Parathyroid adenoma (tissue), 2 donors: ENCODE data around the gene EOMES.

Experiments used
- H2AFZ ChIP-seq: fragments of 300-600 bp; sonication (generic); one replicate; pipeline ENCODE4 v1.7.0; 2017; ENCODE audit warnings: antibody characterized with exemption, mild to moderate bottlenecking
- H3K27ac ChIP-seq: fragments of 300-600 bp; sonication (generic); one replicate; pipeline ENCODE4 v1.7.0; 2017
- H3K27me3 ChIP-seq: fragments of 300-600 bp; sonication (generic); one replicate; pipeline ENCODE4 v1.7.0; 2017; ENCODE audit warnings: low read length; ENCODE audit not compliant: control insufficient read depth, insufficient read depth
- H3K36me3 ChIP-seq: fragments of 300-600 bp; sonication (generic); one replicate; pipeline ENCODE4 v1.7.0; 2017; ENCODE audit warnings: low read length; ENCODE audit not compliant: control insufficient read depth, insufficient read depth
- H3K4me1 ChIP-seq: fragments of 300-600 bp; sonication (generic); one replicate; pipeline ENCODE4 v1.7.0; 2017; ENCODE audit warnings: control low read depth
- H3K4me2 ChIP-seq: fragments of 300-600 bp; sonication (generic); one replicate; pipeline ENCODE4 v1.7.0; 2017; ENCODE audit warnings: low read length
- H3K4me3 ChIP-seq: fragments of 300-600 bp; sonication (generic); one replicate; pipeline ENCODE4 v1.7.0; 2017; ENCODE audit warnings: low read depth, low read length
- H3K79me2 ChIP-seq: fragments of 300-600 bp; sonication (generic); one replicate; pipeline ENCODE4 v1.7.0; 2017; ENCODE audit warnings: control low read depth
- H3K9ac ChIP-seq: fragments of 300-600 bp; sonication (generic); one replicate; pipeline ENCODE4 v1.7.0; 2017; ENCODE audit warnings: mild to moderate bottlenecking
- H3K9me3 ChIP-seq: fragments of 300-600 bp; sonication (generic); one replicate; pipeline ENCODE4 v1.7.0; 2017; ENCODE audit warnings: low read length; ENCODE audit not compliant: control insufficient read depth
- CTCF ChIP-seq: fragments of 300-600 bp; sonication (generic); IDR thresholded peaks from one replicate; pipeline ENCODE4 v1.7.0; 2017; ENCODE audit warnings: antibody characterized with exemption, mild to moderate bottlenecking
- donor health status: primary hyperparathyroidism.

The EOMES gene

GRCh38 chr3:27699067-27699466, 23.1 kb downstream of the EOMES start:
- H3K27ac ChIP-seq = no peak overlapping the region
- H3K36me3 ChIP-seq = no peaks in the 10 kb centered on the region
- H3K4me3 ChIP-seq = no peak overlapping the region
- no peak overlapping the region for H3K4me2 ChIP-seq
- H3K4me1 ChIP-seq = no peaks in the 10 kb centered on the region
- no peaks in the 10 kb centered on the region for H3K79me2 ChIP-seq
- no peak for TF ChIP-seq CTCF
- H3K9me3 ChIP-seq = no peaks in the 10 kb centered on the region
- H3K9ac ChIP-seq = no peak overlapping the region
- no peak overlapping the region for H2AFZ ChIP-seq
- H3K27me3 ChIP-seq = no peaks in the 10 kb centered on the region

- Histone ChIP-seq H2AFZ (no peak overlapping the region), H3K27ac (no peak overlapping the region), H3K9me3 (no peaks in the 10 kb centered on the region), H3K79me2 (no peaks in the 10 kb centered on the region), H3K4me1 (no peaks in the 10 kb centered on the region), H3K27me3 (no peaks in the 10 kb centered on the region), H3K4me3 (no peak overlapping the region), H3K36me3 (no peaks in the 10 kb centered on the region), H3K9ac (no peak overlapping the region), H3K4me2 (no peak overlapping the region)
- no peak for TF ChIP-seq CTCF
Observed at GRCh38 chr3:27696906-27697305, 25.2 kb downstream of the EOMES start.

GRCh38 chr3:27695636-27696035, 26.5 kb downstream of the EOMES start:
- no peak for TF ChIP-seq CTCF
- Histone ChIP-seq H3K36me3 (no peaks in the 10 kb centered on the region), H3K79me2 (no peaks in the 10 kb centered on the region), H3K27me3 (no peaks in the 10 kb centered on the region), H2AFZ (no peak overlapping the region), H3K9ac (no peak overlapping the region), H3K27ac (no peak overlapping the region), H3K4me2 (no peak overlapping the region), H3K4me3 (no peak overlapping the region), H3K4me1 (no peaks in the 10 kb centered on the region), H3K9me3 (no peaks in the 10 kb centered on the region)

GRCh38 chr3:27688053-27688452, 34.1 kb downstream of the EOMES start:
- TF ChIP-seq CTCF = no peak
- Histone ChIP-seq H3K4me3 (no peak overlapping the region), H3K9me3 (no peaks in the 10 kb centered on the region), H3K79me2 (no peaks in the 10 kb centered on the region), H3K4me1 (no peaks in the 10 kb centered on the region), H3K36me3 (no peaks in the 10 kb centered on the region), H3K9ac (no peak overlapping the region), H3K27me3 (no peaks in the 10 kb centered on the region), H3K27ac (no peak overlapping the region), H3K4me2 (no peak overlapping the region), H2AFZ (no peak overlapping the region)

- no peak overlapping the region for H3K9ac ChIP-seq
Observed at GRCh38 chr3:27686642-27687041, 35.5 kb downstream of the EOMES start.

More at GRCh38 chr3:27686642-27687041, 35.5 kb downstream of the EOMES start:
- H2AFZ ChIP-seq = no peak overlapping the region
- H3K27me3 ChIP-seq = no peaks in the 10 kb centered on the region
- no peak for TF ChIP-seq CTCF
- no peaks in the 10 kb centered on the region for H3K79me2 ChIP-seq
- no peaks in the 10 kb centered on the region for H3K9me3 ChIP-seq
- no peak overlapping the region for H3K4me3 ChIP-seq
- no peaks in the 10 kb centered on the region for H3K4me1 ChIP-seq
- no peak overlapping the region for H3K4me2 ChIP-seq
- H3K27ac ChIP-seq = no peak overlapping the region
- H3K36me3 ChIP-seq = no peaks in the 10 kb centered on the region
